IPS-NIHi7 (cell line): ENCODE measurements around the gene COL24A1.
"Not testable (repeated sequence)": the region's sequence is repeated elsewhere in the genome, so short reads cannot be mapped to it uniquely, and the experiment has no call there.

Source experiments
- DNase-seq: peaks from one replicate; pipeline ENCODE4 v3.0.0; 2012; ENCODE audit warnings: mixed read lengths; ENCODE audit errors: extremely low spot score

COL24A1 gene

GRCh38 chr1:85889870-85890269 lies 266.7 kb downstream of the COL24A1 start:
- DNase-seq, result no peak

DNA sequence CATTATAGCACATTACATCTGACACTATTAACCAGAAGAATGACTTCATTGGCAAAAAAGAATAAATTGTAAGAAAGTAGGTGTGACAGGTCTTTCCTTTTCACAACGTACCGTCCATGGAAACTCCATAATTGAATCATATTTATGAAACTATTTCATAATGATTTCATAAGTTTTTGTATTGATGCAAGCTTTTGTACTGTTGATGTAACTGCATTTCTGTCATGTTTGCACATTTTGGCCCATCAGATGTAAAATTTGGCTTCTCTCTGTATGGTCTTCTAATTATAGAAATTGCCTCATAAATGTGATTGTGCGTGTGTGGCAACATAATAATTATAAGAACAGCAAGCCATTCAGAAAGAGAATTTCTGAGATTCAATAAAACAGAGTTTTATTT lies 267.7 kb downstream of the COL24A1 start:
- DNase-seq, result no peak

GRCh38 chr1:85884372-85885035 lies 272.1 kb downstream of the COL24A1 start:
- DNase-seq, result peak; percentile 17

DNA sequence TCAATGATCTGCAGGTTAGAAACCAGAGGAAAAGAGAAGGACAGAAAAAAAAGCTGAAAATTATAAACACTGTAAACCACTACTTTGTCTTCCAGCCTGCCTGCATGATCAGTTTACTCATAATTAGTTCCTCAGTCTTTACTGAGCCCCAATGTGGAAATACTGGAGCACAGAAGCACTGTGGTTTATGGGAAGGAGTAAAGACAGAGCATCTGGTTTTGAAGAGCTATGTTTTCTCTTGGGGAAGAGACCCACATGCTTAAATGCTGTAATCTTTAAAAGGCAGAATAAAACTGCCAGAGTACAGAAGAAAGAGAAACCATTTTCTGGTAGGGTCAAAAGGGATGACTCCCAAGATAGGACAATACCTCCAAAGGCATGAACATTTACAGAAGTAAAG lies 289.4 kb downstream of the COL24A1 start:
- DNase-seq, result no peak

DNA sequence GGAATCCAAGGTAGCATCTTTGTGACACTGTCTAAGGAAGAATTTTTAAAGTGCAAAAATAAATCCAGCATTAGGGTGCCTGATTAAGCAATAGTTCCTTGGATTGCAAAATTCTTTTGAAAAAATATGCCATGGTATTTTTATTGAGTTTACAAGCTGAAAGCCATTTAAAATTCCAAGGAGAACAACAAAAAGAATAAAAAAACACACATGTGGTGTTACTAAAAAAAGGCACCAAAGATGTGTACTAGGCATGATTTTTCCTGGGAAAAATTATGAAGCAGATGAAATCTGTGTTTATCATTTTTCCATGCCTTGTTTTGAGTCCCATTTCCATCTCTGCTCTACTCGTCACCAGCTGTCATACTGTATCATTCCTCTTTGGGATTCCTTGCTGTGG lies 291.4 kb downstream of the COL24A1 start:
- no peak for DNase-seq

DNA sequence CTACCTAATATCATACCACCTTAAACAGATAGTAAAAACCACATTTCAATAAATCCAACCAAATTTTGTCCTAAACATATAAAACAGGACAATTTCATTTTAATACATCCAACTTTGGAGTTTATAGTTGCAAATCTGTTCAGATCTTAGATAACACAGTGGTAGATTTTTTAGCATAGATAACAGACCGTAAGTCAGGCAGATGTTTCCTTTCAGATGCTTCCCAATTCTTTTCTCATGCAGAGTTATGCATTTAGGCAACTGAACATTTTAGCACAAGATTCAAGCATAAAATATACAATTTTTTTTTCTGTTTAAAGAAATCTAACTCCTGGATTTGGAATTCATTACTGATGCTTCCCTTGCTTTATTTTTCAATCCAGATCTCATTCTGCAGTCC lies 291.8 kb downstream of the COL24A1 start:
- no peak for DNase-seq

DNA sequence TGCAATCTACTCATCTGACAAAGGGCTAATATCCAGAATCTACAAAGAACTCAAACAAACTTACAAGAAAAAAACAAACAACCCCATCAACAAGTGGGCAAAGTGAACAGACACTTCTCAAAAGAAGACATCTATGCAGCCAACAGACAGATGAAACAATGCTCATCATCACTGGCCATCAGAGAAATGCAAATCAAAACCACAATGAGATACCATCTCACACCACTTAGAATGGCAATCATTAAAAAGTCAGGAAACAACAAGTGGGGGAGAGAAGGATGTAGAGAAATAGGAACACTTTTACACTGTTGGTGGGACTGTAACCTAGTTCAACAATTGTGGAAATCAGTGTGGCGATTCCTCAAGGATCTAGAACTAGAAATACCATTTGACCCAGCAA lies 292.9 kb downstream of the COL24A1 start:
- not testable (repeated sequence) for DNase-seq

DNA sequence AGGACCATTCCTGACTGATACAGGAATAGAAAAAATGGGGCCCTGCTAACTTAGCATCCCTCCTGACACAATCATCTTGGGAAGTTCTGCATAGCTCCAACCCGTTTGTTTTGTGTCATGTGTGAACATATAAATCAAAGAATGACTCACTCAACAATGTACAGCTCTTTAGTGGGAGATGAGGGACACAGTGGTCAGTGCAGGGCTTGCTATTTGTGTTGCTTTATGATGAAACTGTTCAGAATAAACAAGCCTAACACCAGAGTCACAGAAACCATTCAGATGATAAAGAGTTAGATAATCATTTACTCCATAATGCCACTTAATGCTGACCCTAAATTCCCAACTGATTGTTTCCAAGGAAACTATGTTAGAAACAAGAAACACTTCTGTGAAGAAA lies 294.1 kb downstream of the COL24A1 start:
- no peak for DNase-seq

DNA sequence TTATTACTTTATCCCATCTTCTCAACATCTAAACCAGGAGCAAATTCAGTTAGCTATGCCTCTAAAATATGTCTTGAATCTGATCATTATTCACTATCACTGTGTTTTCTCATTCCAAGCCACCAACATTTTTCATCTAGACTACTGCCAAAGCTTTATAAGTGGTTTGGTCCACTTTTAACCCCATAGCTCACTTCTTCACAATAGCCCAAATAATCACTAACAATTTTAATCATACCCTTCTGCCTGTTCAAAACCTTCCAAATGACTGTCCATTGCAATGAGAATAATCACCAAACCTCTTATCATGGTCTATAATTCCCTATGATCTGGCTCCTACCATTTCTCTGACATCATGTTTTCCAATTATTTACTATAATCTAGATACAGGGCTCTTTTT lies 298.6 kb downstream of the COL24A1 start:
- no peak for DNase-seq

- DNase-seq, result no peak
Measured at GRCh38 chr1:85850238-85850637, 306.3 kb downstream of the COL24A1 start.

- DNase-seq, result no peak
Measured at GRCh38 chr1:85849660-85850059, 306.9 kb downstream of the COL24A1 start.

DNA sequence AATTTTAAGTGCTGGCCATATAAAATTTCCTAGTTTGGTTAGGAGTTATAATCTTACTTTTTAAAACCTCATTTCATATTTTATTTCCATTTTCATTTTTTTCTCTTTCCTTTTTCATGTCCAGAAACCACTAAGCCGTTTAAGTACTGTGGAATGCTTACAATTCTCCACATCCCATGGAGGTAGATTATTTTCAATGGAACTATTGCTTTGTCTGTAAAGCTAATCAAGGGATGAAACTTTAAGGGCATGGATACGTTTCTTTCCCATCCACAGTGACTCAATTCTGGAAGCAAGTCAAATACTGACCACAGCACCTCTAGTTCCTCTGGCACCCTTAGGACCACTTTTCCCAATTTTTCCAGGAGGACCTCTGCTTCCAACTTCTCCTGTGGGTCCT lies 309.2 kb downstream of the COL24A1 start:
- DNase-seq, result no peak

- DNase-seq, result no peak
Measured at GRCh38 chr1:85846706-85847105, 309.9 kb downstream of the COL24A1 start.

- no peak for DNase-seq
Measured at GRCh38 chr1:85839459-85839858, 317.1 kb downstream of the COL24A1 start.

DNA sequence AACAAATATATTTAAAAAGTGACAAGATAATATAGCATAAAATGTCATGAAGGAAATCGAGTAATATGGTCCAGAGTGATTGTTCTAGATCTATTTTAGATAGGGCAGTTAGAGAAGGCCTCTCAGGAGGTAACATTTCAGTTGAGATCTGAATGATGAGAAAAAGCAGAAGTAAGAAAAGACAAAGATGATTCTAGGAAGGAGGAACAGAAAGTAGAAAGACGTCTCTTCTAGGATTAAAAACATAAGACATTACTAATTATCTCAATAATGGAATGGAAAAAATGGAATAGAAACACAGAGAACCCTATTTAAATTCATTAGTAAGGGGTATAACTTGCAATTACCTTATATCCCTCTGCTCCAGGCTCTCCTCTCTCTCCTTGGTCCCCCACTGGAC lies 318.3 kb downstream of the COL24A1 start:
- DNase-seq, result no peak

DNA sequence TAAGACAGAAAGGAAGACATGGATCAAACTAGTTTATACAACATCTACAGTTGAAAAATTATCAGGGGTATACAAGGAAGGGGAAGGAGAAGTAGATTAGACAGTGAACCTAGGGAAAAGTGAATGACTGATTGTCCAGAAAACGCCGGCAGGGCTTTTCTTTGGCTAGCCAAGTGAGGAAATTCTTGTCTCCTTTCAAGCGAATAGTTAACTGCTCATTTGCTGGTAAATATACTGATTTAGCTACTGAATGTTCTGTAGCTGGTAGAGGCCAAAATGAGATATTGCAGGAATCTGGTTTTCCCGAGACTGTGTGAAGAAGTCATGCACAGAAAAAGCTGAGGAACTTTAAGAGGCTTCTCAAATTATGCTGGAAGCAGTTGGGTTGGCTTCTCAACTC lies 319.8 kb downstream of the COL24A1 start:
- DNase-seq, result no peak

DNA sequence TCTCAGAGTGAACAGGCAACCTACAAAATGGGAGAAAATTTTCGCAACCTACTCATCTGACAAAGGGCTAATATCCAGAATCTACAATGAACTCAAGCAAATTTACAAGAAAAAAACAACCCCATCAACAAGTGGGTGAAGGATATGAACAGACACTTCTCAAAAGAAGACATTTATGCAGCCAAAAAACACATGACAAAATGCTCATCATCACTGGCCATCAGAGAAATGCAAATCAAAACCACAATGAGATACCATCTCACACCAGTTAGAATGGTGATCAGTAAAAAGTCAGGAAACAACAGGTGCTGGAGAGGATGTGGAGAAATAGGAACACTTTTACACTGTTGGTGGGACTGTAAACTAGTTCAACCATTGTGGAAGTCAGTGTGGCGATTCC lies 323.4 kb downstream of the COL24A1 start:
- DNase-seq, result not testable (repeated sequence)

DNA sequence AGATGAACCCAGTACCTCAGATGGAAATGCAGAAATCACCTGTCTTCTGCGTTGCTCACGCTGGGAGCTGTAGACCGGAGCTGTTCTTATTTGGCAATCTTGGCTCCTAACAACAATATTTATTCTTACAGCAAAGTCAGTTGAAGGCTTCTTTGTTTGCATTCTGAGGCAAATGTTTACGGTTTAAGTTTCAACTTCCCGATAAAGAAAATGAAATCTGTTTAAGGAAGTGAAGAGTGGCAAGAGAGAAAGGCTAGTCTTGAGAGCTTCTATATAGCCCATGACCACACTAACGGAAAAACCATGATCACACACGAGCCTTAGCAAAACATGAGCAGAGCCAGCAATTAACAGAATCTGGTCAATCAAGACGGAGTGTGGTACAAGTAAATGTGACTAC lies 325.7 kb downstream of the COL24A1 start:
- no peak for DNase-seq

GRCh38 chr1:85824066-85824840 lies 332.3 kb downstream of the COL24A1 start:
- DNase-seq, result peak; percentile 22

GRCh38 chr1:85822696-85823095 lies 333.9 kb downstream of the COL24A1 start:
- DNase-seq, result no peak

DNA sequence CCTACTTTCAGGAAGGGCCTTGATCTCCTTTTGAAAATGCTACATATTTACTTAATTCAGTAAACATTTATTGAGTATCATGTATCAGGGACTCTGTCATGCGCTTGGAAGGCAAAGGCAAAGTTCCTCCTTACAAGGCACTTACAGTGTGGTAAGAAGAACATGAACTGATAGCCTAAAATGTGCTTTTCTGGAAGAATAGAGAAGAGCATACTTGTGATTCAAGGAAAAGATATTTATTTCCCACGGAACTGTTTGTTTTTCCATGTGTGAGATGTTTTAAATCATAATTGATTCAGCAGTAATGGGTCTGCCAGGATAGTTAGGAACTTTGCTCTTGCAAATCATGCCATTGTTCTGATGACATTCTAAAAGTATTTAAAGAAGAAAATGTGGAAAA lies 338.2 kb downstream of the COL24A1 start:
- no peak for DNase-seq

DNA sequence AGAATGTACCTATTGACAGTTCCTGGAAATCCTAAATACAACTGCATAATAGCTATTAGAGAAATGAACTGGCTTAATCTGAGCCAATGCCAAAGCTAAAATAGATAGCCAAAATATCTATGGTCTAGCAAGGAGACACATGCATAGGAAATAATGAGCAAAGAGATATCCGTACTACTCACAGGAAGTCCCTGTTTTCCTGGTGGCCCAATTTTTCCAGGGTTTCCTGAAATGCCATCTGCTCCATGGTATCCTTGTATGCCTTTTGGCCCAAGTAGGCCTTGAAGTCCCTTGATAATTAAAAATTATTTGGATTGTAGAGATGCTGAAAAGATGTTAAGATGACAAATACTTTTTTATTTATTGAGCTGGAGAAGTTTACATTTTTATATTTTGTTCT lies 340.0 kb downstream of the COL24A1 start:
- no peak for DNase-seq

DNA sequence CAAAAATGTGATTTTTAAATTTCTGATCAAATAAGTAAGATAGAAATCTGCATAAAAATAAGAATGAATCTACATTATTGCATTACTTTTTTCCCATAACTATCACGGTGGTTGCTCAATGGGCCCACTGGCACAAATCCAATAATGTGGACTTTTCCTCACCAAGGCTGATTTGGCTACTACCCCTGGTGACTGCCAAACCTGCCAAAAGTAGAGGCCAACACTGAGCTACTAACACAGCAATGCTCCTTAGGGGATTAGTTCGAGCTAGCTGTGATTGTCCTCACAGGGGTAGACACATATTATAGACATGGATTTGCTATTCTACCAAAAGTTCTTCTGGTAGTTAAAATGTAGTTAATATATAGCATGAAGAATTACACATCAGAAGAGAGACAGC lies 340.7 kb downstream of the COL24A1 start:
- no peak for DNase-seq
